Posterior vena cava (tissue), 2 donors: ENCODE data around the gene ARFRP1. TPM values are rescaled to one million over a fixed set of nuclear protein-coding genes. Genes with fewer than 3 reads are reported as not detected.
"Not testable (repeated sequence)": the region's sequence is repeated elsewhere in the genome, so short reads cannot be mapped to it uniquely, and the experiment has no call there.

Experiments
- DNase-seq: peaks from one replicate; pipeline ENCODE4 v3.0.0-alpha.2; 2020; ENCODE audit warnings: low spot score
- intact Hi-C, 2 donors: fragments of 100-400 bp; cut with DNase I; formaldehyde crosslinking; loops; one replicate each; pipeline versions ENCODE4 v1.14.1 to v1.14.2; 2022 to 2023
- total RNA-seq, 2 donors: library from RNA; stranded (reverse); fragmentation: NEBNext Ultra II Directional; extraction: Animal tissue kit (Norgen Biotek cat#: 25700); gene quantifications; one replicate each; pipeline ENCODE4 v1.2.1, GENCODE V29; 2021
- donor health status: DM: yes; HTN: yes; CAD: no.
- donor health status: DM: yes; HTN: yes; CAD: no.

ARFRP1 gene
- total RNA-seq, 2 donors from 2014 or later, result 35.7 to 38.1 TPM

DNA sequence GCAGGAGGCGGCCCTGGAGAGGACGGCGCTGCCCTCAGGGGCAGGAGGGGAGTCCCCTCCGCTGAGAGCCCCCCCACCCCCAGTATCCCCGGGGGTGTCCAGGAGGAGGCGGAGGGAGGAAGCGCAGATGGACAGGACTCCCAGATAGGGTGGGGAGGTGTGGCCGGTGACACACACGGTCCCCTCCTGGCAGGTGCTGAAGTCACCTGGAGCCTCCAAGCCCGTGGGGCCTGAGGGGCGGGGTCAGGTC lies 55.9 kb downstream of the ARFRP1 start:
- DNase-seq, result no peak
- intact Hi-C loops, result no loop called here

DNA sequence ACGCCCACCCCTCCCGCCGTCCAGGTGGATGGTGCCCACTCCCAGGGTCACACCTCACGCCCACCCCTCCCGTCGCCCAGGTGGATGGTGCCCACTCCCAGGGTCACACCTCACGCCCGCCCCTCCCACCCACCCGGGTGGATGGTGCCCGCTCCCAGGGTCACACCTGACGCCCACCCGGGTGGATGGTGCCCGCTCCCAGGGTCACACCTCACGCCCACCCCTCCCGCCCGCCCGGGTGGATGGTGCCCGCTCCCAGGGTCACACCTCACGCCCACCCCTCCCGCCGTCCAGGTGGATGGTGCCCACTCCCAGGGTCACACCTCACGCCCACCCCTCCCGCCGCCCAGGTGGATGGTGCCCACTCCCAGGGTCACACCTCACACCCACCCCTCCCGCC lies 57.3 kb downstream of the ARFRP1 start:
- intact Hi-C loops, DNase-seq: not testable (repeated sequence)

DNA sequence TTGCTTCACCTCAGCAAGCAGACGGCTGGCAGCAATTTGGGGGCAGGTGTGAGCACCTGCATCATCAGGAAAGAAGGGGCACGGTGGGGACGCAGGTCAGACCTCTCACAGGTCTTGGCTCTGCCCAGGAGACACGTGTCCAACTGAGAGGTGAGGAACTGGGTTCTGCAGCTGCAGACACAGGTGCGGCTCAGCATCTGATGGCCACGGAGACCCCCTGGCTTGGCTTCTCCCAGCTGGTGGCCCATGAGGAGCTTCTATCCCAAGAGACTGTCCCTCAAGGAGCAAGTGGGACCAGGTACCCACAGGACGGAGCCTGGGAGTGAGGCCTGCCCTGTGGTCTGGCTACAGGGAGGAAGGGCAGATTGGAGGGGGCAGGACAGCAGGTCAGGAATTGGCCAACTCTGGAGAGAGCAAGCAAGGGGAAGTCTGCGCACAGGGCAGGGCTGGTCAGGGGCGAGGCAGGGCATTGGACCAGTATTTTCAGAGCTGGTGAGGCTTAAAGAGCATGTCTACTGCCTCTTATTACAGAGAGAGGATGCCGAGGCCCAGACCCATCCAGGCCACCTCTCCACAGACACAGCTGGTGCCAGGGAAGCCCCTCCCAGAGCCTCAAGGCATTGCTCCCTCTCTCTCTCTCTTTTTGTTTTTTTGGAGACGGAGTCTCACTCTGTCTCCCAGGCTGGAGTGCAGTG lies 58.7 kb downstream of the ARFRP1 start:
- intact Hi-C loops, result loop anchor here in 1 of 2 donors (10.0 kb wide), 1 partner anchor 114 kb away; the partner anchor contains the start of gene PTK6
- no peak for DNase-seq

Other genes starting within 250 kb of the ARFRP1 start
- gene KCNQ2, start 235.3 kb downstream of the ARFRP1 start, total RNA-seq, result not detected
- gene EEF1A2, start 208.9 kb downstream of the ARFRP1 start, total RNA-seq, result 1 to 10 TPM in 1 of 2 donors, under 1 TPM in 1; 0.42 to 2.6 TPM
- gene PPDPF, start 187.2 kb downstream of the ARFRP1 start, total RNA-seq, result 100 to 1,000 TPM; 172 to 331 TPM
- under 1 TPM in 1 of 2 donors, not detected in 1; 0.60 TPM for gene PTK6, start 170.6 kb downstream of the ARFRP1 start, total RNA-seq
- gene SRMS, start 160.2 kb downstream of the ARFRP1 start, total RNA-seq, result not detected
- under 1 TPM in 1 of 2 donors, not detected in 1; 0.19 TPM for gene FNDC11, start 153.8 kb downstream of the ARFRP1 start, total RNA-seq
- gene HELZ2, start 133.7 kb downstream of the ARFRP1 start, total RNA-seq, result 10 to 100 TPM; 13.7 to 25.5 TPM
- 1 to 10 TPM; 6.9 to 8.8 TPM for gene GMEB2, start 80.9 kb downstream of the ARFRP1 start, total RNA-seq
- gene STMN3, start 54.6 kb downstream of the ARFRP1 start, total RNA-seq, result 10 to 100 TPM; 11.7 to 27.3 TPM
- 10 to 100 TPM; 28.3 to 28.7 TPM for gene RTEL1, start 49.7 kb downstream of the ARFRP1 start, total RNA-seq
- gene TNFRSF6B, start 11.3 kb downstream of the ARFRP1 start, total RNA-seq, result 1 to 10 TPM; 5.4 to 7.0 TPM
- 10 to 100 TPM; 15.1 to 15.2 TPM for gene ZGPAT, start 63 bp upstream of the ARFRP1 start, total RNA-seq
- gene LIME1, start 28.7 kb upstream of the ARFRP1 start, total RNA-seq, result 1 to 10 TPM; 4.2 to 4.9 TPM
- 100 to 1,000 TPM in 1 of 2 donors, 10 to 100 TPM in 1; 54.0 to 112 TPM for gene SLC2A4RG, start 31.8 kb upstream of the ARFRP1 start, total RNA-seq
- gene ZBTB46, start 123.3 kb upstream of the ARFRP1 start, total RNA-seq, result 10 to 100 TPM in 1 of 2 donors, 1 to 10 TPM in 1; 6.8 to 11.9 TPM
- not detected for gene ABHD16B, start 153.5 kb upstream of the ARFRP1 start, total RNA-seq
- 100 to 1,000 TPM; 113 to 132 TPM for gene TPD52L2, start 157.3 kb upstream of the ARFRP1 start, total RNA-seq
- gene DNAJC5, start 187.2 kb upstream of the ARFRP1 start, total RNA-seq, result 10 to 100 TPM; 31.1 to 31.7 TPM
- 10 to 100 TPM; 20.8 to 22.0 TPM for gene UCKL1, start 248.4 kb upstream of the ARFRP1 start, total RNA-seq